SU-DHL-6 (cell line): Measurements from ENCODE around the gene MYT1.

ENCODE experiments used
- H2AFZ ChIP-seq: fragments of 200-600 bp; sonication (generic); 2 replicates; pipeline ENCODE4 v1.6.1; 2014; ENCODE audit warnings: low read depth, mild to moderate bottlenecking, moderate library complexity, mixed read lengths, antibody characterized with exemption, low read length; ENCODE audit not compliant: severe bottlenecking
- H3F3A ChIP-seq: fragments of 200-600 bp; shearing (Covaris generic); 2 replicates; pipeline ENCODE4 v1.6.0; 2016; ENCODE audit warnings: antibody characterized with exemption, mild to moderate bottlenecking; ENCODE audit not compliant: insufficient read depth
- H3K27ac ChIP-seq: fragments of 200-600 bp; sonication (generic); 2 replicates; pipeline ENCODE4 v1.5.1; 2016; ENCODE audit warnings: low read depth, mild to moderate bottlenecking, low read length, moderate library complexity, mixed read lengths
- H3K27me3 ChIP-seq: fragments of 200-600 bp; sonication (generic), shearing (Covaris generic); 2 replicates; pipeline ENCODE4 v1.6.0; 2014; ENCODE audit warnings: mild to moderate bottlenecking, low read length
- H3K36me3 ChIP-seq: fragments of 200-600 bp; sonication (generic); 2 replicates; pipeline ENCODE4 v1.6.1; 2014; ENCODE audit warnings: mild to moderate bottlenecking, low read length, mixed read lengths
- H3K4me2 ChIP-seq: fragments of 300-600, 200-600 bp; shearing (Covaris generic), sonication (generic); 2 replicates; pipeline ENCODE4 v1.6.0; 2014; ENCODE audit warnings: low read length, low read depth, mild to moderate bottlenecking; ENCODE audit not compliant: poor library complexity, severe bottlenecking
- H3K4me3 ChIP-seq: fragments of 200-600 bp; sonication (generic); 2 replicates; pipeline ENCODE4 v1.5.1; 2014; ENCODE audit warnings: antibody characterized with exemption, low read length, mild to moderate bottlenecking, mixed read lengths; ENCODE audit not compliant: insufficient read depth, poor library complexity, severe bottlenecking
- H3K79me2 ChIP-seq: fragments of 200-600 bp; sonication (generic); 2 replicates; pipeline ENCODE4 v1.6.1; 2014; ENCODE audit warnings: mild to moderate bottlenecking, low read length, moderate library complexity; ENCODE audit not compliant: insufficient read depth
- H3K9ac ChIP-seq: fragments of 200-600 bp; sonication (generic); 2 replicates; pipeline ENCODE4 v1.7.0; 2014; ENCODE audit warnings: mild to moderate bottlenecking, low read length
- H3K9me2 ChIP-seq: fragments of 200-600 bp; sonication (generic); replicated peaks from 2 replicates; pipeline ENCODE4 v1.6.1; 2014; ENCODE audit warnings: low read length; ENCODE audit not compliant: insufficient read depth
- H3K9me3 ChIP-seq: fragments of 200-600 bp; sonication (generic); 2 replicates; pipeline ENCODE4 v1.6.1; 2014; ENCODE audit warnings: low read length, mixed read lengths; ENCODE audit not compliant: insufficient read depth
- H4K20me1 ChIP-seq: fragments of 200-600 bp; sonication (generic); 2 replicates; pipeline ENCODE4 v1.6.1; 2014; ENCODE audit warnings: low read depth, mild to moderate bottlenecking, antibody characterized with exemption, low read length, moderate library complexity, mixed read lengths
- EZH2phosphoT487 ChIP-seq: fragments of 200-600 bp; sonication (generic), shearing (Covaris generic); conservative IDR thresholded peaks from 2 replicates; pipeline ENCODE4 v1.6.1; 2018; ENCODE audit warnings: mild to moderate bottlenecking, antibody characterized with exemption, low read length, moderate library complexity, mixed read lengths
- TF ChIP-seq, protein P1 (sequence below): fragments of 200-600 bp; sonication (generic); IDR thresholded peaks from one replicate; pipeline ENCODE4 v1.5.1; 2017; ENCODE audit warnings: antibody characterized with exemption, mild to moderate bottlenecking, low read length, moderate library complexity; ENCODE audit not compliant: insufficient read depth, poor library complexity, severe bottlenecking

The MYT1 gene

DNA sequence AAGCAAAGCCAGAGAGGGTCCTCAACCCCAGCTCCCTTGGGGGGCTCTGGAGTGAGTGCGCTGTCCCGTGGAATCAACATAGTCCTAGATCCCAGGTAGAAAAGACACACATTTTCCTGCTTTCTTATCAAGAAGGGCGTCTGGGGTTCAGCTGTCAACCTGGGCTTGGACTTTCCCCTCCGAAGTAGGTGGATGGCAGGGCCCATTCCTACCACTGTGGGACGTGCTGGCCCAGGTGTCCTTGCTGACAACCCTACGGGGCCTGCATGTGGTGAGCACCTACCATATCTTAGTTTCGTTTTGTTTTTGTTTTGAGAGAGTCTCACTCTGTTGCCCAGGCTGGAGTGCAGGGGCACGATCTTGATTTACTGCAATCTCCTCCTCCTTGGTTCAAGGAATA is 42.4 kb downstream of the MYT1 start:
- no peaks in the 10 kb centered on the region for H3F3A ChIP-seq
- no peak overlapping the region for H2AFZ ChIP-seq
- no peak overlapping the region for H3K4me3 ChIP-seq
- no peaks in the 10 kb centered on the region for H3K27me3 ChIP-seq
- H3K79me2 ChIP-seq, result no peaks in the 10 kb centered on the region
- no peaks in the 10 kb centered on the region for H3K36me3 ChIP-seq
- no peak overlapping the region for H3K27ac ChIP-seq
- H3K9ac ChIP-seq, result no peak overlapping the region
- no peaks in the 10 kb centered on the region for H3K9me3 ChIP-seq
- no peaks in the 10 kb centered on the region for H4K20me1 ChIP-seq
- TF ChIP-seq EZH2phosphoT487, result no peak
- TF ChIP-seq, protein P1, sequence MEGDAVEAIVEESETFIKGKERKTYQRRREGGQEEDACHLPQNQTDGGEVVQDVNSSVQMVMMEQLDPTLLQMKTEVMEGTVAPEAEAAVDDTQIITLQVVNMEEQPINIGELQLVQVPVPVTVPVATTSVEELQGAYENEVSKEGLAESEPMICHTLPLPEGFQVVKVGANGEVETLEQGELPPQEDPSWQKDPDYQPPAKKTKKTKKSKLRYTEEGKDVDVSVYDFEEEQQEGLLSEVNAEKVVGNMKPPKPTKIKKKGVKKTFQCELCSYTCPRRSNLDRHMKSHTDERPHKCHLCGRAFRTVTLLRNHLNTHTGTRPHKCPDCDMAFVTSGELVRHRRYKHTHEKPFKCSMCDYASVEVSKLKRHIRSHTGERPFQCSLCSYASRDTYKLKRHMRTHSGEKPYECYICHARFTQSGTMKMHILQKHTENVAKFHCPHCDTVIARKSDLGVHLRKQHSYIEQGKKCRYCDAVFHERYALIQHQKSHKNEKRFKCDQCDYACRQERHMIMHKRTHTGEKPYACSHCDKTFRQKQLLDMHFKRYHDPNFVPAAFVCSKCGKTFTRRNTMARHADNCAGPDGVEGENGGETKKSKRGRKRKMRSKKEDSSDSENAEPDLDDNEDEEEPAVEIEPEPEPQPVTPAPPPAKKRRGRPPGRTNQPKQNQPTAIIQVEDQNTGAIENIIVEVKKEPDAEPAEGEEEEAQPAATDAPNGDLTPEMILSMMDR, result no peak
- H3K4me2 ChIP-seq, result no peak overlapping the region
- no peaks in the 10 kb centered on the region for H3K9me2 ChIP-seq

GRCh38 chr20:64207641-64208590 is 43.7 kb downstream of the MYT1 start:
- Histone ChIP-seq H3K27ac (no peak overlapping the region), H3K4me2 (peak overlapping the region; percentile 29), H3K9ac (peak overlapping the region; percentile 15)

DNA sequence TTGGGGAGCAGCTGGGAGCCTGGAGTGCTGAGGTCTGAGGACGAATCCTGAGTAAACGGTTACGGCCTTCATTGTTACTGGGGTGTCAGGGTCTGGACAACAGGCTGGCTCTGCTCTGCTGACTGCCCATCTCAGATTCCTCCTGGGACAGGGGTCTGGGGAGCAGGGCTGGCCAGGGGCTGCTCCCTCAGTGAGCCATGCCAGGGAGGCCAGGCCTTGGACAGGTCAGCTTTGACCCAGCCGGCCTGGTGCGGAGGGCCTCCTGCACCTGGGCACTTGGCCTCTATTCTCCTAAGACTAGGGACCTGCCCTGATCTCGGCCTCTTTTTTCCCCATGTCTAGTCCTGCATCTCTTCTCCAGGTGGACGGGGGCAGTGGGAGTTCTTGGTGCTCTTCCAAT is 44.9 kb downstream of the MYT1 start:
- Histone ChIP-seq H4K20me1 (no peaks in the 10 kb centered on the region), H3K4me2 (peak overlapping the region; percentile 29), H3K27ac (no peak overlapping the region), H3K4me3 (no peak overlapping the region), H3K9me3 (no peaks in the 10 kb centered on the region), H3K36me3 (no peaks in the 10 kb centered on the region), H3K9ac (peak overlapping the region; percentile 15; the same call in 1 of the 2 replicates), H3K79me2 (no peaks in the 10 kb centered on the region), H3F3A (no peaks in the 10 kb centered on the region), H3K9me2 (no peaks in the 10 kb centered on the region), H2AFZ (no peak overlapping the region), H3K27me3 (no peaks in the 10 kb centered on the region)
- TF ChIP-seq EZH2phosphoT487, result no peak
- TF ChIP-seq, protein P1, result no peak

More at GRCh38 chr20:64207641-64208590, 43.7 kb downstream of the MYT1 start:
- no peak for TF ChIP-seq EZH2phosphoT487
- TF ChIP-seq, protein P1, result no peak
- H4K20me1 ChIP-seq, result no peaks in the 10 kb centered on the region
- no peaks in the 10 kb centered on the region for H3F3A ChIP-seq
- H3K79me2 ChIP-seq, result no peaks in the 10 kb centered on the region
- H3K9me2 ChIP-seq, result no peaks in the 10 kb centered on the region
- H2AFZ ChIP-seq, result no peak overlapping the region
- H3K36me3 ChIP-seq, result no peaks in the 10 kb centered on the region
- no peaks in the 10 kb centered on the region for H3K9me3 ChIP-seq
- peak overlapping the region; percentile 15 for H3K4me3 ChIP-seq
- no peaks in the 10 kb centered on the region for H3K27me3 ChIP-seq
